ENCODE measurements around the gene CYP4F3.
"Not testable (repeated sequence)": the region's sequence is repeated elsewhere in the genome, so short reads cannot be mapped to it uniquely, and the experiment has no call there.

Gene CYP4F3

GRCh38 chr19:15631817-15632216 lies 8.9 kb upstream of the CYP4F3 start:
- no peak for DNase-seq (ENCODE audit: low spot score)

DNA sequence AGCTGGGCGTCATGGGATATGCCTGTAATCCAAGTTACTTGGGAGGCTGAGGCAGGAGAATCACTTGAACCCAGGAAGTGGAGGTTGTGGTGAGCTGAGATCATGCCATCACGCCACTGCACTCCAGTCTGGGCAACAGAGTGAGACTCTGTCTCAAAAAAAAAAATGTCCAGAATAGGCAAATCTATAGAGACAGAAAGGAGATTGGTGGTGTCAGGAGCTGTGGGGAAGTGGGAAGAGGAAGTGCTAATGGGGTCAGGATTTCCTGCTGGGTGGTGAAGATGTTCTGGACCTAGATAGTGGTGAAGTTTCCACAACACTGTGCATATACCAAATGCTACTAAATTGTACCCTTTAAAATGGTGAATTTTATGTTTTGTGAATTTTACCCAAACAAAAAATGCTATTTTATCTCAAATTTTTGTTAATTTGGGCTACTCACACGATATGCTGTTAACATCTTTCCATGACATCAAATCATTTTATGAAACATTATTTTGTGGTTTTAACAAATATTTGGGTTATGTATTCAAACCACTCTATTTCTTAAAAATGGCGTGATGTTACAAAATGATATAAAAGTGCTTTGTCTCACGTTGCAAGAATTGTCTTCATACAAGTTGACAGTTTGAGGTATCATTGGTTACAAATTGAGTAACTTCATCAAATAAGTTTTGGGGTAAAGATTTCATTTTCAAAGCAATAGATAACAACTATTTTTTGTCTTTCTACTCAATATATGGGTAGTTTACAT lies 7.4 kb upstream of the CYP4F3 start:
- no peak for DNase-seq (ENCODE audit: low spot score)

DNA sequence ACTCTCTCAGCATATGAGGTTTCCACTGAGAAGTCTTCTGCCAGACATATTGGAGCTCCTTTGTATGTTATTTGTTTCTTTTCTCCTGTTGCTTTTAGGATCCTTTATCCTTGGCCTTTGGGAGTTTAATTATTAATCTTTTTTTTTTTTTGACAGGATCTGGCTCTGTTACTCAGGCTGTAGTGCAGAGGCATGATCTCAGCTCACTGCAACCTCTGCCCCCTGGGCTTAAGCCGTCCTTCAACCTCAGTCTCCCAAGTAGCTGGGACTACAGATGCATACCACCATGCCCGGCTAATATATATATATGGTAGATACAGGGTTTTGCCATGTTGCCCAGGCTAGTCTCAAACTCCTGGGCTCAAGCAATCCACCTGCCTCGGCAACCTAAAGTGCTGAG lies 6.6 kb upstream of the CYP4F3 start:
- DNase-seq (ENCODE audit: low spot score), result no peak

- no peak for DNase-seq (ENCODE audit: low spot score)
These were observed 5.5 kb upstream of the CYP4F3 start for GRCh38 chr19:15635016-15635805.

DNA sequence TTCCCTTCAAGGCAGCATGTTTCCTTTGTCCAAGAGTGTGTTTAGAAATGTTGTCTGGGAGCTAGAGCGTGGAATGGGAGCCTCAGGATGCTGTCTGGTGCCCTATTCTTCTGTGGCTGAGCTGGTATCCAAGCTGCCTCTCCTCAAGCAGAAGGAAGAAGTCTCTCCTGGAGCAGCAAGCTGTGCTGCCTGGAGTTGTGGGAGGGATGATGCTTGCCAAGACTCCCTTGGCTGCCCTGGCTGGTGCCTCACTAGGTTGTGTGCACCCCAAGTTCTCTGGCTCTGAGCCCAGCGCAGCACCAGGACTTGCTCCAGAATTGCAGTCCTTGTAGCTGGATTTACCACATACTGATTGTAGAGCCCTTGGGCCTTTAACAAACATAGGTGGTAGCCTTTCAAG lies 4.7 kb upstream of the CYP4F3 start:
- no peak for DNase-seq (ENCODE audit: low spot score)

- DNase-seq (ENCODE audit: low spot score), result no peak
These were observed 1.1 kb upstream of the CYP4F3 start for GRCh38 chr19:15639596-15639995.

DNA sequence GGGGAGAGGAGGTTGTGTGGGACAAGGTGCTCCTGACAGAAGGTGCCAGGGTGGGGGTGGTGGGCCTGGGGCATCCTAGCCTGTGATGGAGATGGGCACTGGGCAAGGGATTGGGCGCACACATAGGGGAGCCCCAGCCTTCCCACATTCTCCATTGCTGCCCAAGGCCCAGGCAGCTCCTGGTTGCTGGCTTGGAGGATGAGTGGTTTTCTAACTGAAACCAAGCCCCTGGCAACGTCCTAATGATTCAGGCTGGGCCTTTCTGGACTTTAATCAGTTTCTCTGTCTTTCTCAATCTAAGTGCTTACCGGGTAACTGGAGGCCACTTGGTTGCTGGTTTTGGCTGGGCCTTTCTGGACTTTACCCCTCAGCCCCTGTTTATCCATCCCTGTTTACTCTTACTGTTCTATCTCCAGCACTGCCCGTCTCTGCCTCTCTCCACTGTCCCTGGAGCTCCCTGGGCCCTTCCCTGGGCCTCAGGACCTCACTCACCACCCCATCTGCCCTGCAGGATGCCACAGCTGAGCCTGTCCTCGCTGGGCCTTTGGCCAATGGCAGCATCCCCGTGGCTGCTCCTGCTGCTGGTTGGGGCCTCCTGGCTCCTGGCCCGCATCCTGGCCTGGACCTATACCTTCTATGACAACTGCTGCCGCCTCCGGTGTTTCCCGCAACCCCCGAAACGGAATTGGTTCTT lies 354 bp downstream of the CYP4F3 start:
- DNase-seq (ENCODE audit: low spot score), result no peak

- DNase-seq (ENCODE audit: low spot score), result no peak
These were observed 1.3 kb downstream of the CYP4F3 start for GRCh38 chr19:15641901-15642491.

- no peak for DNase-seq (ENCODE audit: low spot score)
These were observed 2.1 kb downstream of the CYP4F3 start for GRCh38 chr19:15642807-15643206.

DNA sequence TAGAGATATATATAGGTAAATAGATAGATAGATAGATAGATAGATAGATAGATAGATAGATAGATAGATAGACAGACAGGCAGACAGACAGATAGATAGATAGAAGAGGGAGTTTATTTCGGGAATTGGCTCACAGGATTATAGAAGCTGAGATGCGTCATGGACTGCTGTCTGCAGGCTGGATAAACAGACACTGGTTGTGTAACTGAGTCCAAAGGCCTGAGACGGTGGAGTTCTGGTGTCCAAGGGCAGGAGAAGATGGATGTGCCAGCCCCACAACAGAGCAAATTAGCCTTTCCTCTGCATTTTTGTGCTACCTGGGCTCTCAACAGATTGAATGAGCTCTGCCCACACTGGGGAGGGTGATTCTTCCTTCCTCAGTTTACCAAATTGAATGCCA lies 2.7 kb downstream of the CYP4F3 start:
- DNase-seq (ENCODE audit: low spot score), result no peak

GRCh38 chr19:15644066-15644741 lies 3.5 kb downstream of the CYP4F3 start:
- DNase-seq (ENCODE audit: low spot score), result no peak

DNA sequence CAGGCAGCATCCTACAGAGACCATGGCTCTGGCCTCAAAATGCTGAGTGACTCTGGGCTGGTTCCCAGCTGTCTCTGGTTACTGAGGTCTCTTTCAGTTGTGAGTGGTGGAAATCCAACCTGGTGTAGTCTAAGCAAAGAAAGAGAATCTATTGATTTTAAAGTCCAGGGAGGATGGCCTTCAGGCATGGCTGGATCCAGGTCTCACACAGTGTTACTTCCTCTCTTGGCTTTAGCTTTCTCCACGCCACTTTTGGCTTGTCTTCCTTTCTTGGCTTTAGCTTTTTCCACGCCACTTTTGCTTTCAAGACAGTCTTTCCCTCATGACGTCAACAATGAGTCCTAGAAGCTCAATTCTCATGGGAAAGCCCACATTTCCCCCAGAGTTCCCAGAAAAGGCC lies 4.1 kb downstream of the CYP4F3 start:
- no peak for DNase-seq (ENCODE audit: low spot score)

GRCh38 chr19:15649526-15649925 lies 8.8 kb downstream of the CYP4F3 start:
- DNase-seq (ENCODE audit: low spot score), result no peak

DNA sequence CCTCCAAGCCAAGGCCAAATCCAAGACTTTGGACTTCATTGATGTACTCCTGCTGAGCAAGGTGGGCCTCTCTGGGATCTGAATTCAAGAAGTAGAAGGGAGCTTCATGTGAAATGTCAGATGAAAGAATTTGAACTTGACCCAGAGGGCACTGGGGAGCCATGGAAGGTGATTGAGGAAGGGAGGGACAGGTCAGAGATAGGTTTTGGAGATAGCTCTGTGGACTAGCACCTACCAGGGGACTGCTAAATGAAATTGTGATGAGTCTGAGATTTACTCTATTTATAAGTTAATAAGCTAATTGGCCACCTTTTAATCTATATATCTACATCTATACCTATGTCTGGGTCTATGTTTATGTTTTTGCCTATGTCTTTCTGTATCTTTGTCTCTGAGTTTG lies 9.4 kb downstream of the CYP4F3 start:
- DNase-seq (ENCODE audit: low spot score), result not testable (repeated sequence)

- DNase-seq (ENCODE audit: low spot score), result no peak
These were observed 11.1 kb downstream of the CYP4F3 start for GRCh38 chr19:15651791-15652190.

DNA sequence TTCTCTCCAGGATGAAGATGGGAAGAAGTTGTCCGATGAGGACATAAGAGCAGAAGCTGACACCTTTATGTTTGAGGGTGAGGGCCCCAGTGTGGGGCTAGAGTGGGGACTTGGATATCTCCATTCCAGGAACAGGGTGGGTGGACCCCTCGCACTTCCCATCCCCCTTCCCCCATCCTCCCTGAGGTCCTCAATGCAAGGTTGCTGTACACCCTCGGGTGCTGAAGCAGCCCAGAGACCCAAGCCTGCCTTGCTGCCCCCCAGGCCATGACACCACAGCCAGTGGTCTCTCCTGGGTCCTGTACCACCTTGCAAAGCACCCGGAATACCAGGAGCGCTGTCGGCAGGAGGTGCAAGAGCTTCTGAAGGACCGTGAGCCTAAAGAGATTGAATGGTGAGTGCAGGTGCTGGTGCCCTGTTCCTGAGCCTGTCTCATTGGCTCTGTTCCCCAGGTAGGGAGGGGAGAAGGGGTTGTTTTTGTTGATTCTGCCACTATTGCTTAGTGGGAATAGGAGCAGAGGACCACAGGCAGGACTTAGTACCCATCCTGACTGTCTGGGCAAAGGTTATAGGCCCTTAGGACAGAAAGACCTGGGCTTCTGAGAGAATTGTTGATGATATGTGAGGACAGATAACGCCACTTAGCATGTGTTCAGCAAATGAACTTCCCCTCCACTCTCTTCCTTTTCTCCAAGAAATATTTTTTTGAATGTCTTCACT lies 12.0 kb downstream of the CYP4F3 start:
- no peak for DNase-seq (ENCODE audit: low spot score)

- DNase-seq (ENCODE audit: low spot score), result no peak
These were observed 15.8 kb downstream of the CYP4F3 start for GRCh38 chr19:15656467-15656866.

GRCh38 chr19:15663247-15663646 lies 22.6 kb downstream of the CYP4F3 start:
- no peak for DNase-seq (ENCODE audit: low spot score)

GRCh38 chr19:15666186-15666585 lies 25.5 kb downstream of the CYP4F3 start:
- no peak for DNase-seq (ENCODE audit: low spot score)

- DNase-seq (ENCODE audit: low spot score), result no peak
These were observed 26.2 kb downstream of the CYP4F3 start for GRCh38 chr19:15666883-15667282.

DNA sequence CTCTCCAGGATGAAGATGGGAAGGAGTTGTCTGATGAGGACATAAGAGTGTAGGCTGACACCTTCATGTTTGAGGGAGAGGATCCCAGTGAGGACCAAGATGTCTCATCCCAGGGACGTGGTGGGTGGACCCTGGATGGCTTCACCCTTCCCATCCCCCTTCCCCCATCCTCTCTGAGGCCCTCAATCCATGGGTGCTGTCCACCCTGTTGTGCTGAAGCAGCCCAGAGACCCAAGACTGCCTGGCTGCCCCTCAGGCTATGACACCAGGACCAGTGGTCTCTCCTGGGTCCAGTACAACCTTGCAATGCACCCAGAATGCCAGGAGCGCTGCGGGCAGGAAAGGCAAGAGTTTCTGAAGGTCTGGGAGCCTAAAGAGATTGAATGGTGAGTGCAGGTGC lies 28.7 kb downstream of the CYP4F3 start:
- DNase-seq (ENCODE audit: low spot score), result no peak
